GM12878 (cell line): ENCODE data around the gene FHL2. TPM values are rescaled to one million over a fixed set of nuclear protein-coding genes. Genes with fewer than 3 reads are reported as not detected.

ENCODE experiments used
- BHLHE40 ChIP-seq, 2 experiments: fragments of 450-650 bp in 1 of 2; IDR thresholded peaks; 2 replicates each; pipeline ENCODE4 v1.6.1; 2011 to 2017; ENCODE audit warnings: low read depth in 2 of 2, borderline replicate concordance in 1 of 2, improper control_type of control experiment in 1 of 2, low read length in 1 of 2, mild to moderate bottlenecking in 1 of 2
- DPF2 ChIP-seq: fragments of 450-650 bp; IDR thresholded peaks from 2 replicates; pipeline ENCODE4 v1.6.1; 2017; ENCODE audit warnings: mild to moderate bottlenecking
- EGR1 ChIP-seq, 2 experiments: IDR thresholded peaks; 1 replicate in 1 of 2; 2 replicates in 1 of 2; pipeline ENCODE4 v1.6.1; 2011 to 2012; ENCODE audit warnings: low read depth in 2 of 2, low read length in 2 of 2, borderline replicate concordance in 1 of 2, mild to moderate bottlenecking in 1 of 2, moderate library complexity in 1 of 2
- GABPA ChIP-seq: IDR thresholded peaks from 2 replicates; pipeline ENCODE4 v1.6.1; 2014; ENCODE audit warnings: antibody characterized with exemption, low read depth, mild to moderate bottlenecking, inconsistent platforms
- JUND ChIP-seq: IDR thresholded peaks from 2 replicates; pipeline ENCODE4 v1.6.1; 2012; ENCODE audit warnings: low read depth, mild to moderate bottlenecking, low read length, improper control_type of control experiment, moderate library complexity
- MEF2A ChIP-seq: IDR thresholded peaks from 2 replicates; pipeline ENCODE4 v1.6.1; 2011; ENCODE audit warnings: low read depth, mild to moderate bottlenecking, low read length, moderate library complexity; ENCODE audit not compliant: insufficient read depth
- NR2F1 ChIP-seq: fragments of 450-650 bp; conservative IDR thresholded peaks from 2 replicates; pipeline ENCODE4 v1.6.1; 2017; ENCODE audit warnings: mild to moderate bottlenecking
- POLR2AphosphoS2 ChIP-seq: IDR thresholded peaks from 2 replicates; pipeline ENCODE4 v1.6.1; 2011; ENCODE audit warnings: low read depth, mild to moderate bottlenecking, low read length, improper control_type of control experiment, moderate library complexity
- RELA ChIP-seq: fragments of 450-650 bp; IDR thresholded peaks from 2 replicates; pipeline ENCODE4 v1.8.0; 2014; ENCODE audit warnings: borderline replicate concordance; ENCODE audit not compliant: partially characterized antibody
- SMARCA5 ChIP-seq: fragments of 450-650 bp; IDR thresholded peaks from 2 replicates; pipeline ENCODE4 v1.6.1; 2017; ENCODE audit warnings: mild to moderate bottlenecking
- SUPT20H ChIP-seq: IDR thresholded peaks from 2 replicates; pipeline ENCODE4 v1.6.1; 2011; ENCODE audit warnings: low read depth, mild to moderate bottlenecking, low read length, moderate library complexity, borderline replicate concordance; ENCODE audit not compliant: control insufficient read depth
- TAF1 ChIP-seq: IDR thresholded peaks from 2 replicates; pipeline ENCODE4 v1.6.1; 2011; ENCODE audit warnings: mild to moderate bottlenecking, low read depth, low read length, borderline replicate concordance
- TBL1XR1 ChIP-seq: IDR thresholded peaks from 2 replicates; pipeline ENCODE4 v1.6.1; 2012; ENCODE audit warnings: low read depth, low read length, improper control_type of control experiment
- TCF12 ChIP-seq: IDR thresholded peaks from 2 replicates; pipeline ENCODE4 v1.6.1; 2011; ENCODE audit warnings: low read depth, mild to moderate bottlenecking, low read length
- TCF3 ChIP-seq: IDR thresholded peaks from 2 replicates; pipeline ENCODE4 v1.6.1; 2012; ENCODE audit warnings: low read depth, mild to moderate bottlenecking, low read length, borderline replicate concordance; ENCODE audit not compliant: insufficient read depth
- polyA plus RNA-seq, 11 experiments: library from polyadenylated mRNA; depleted of rRNA in 4 of 11; unstranded in 6 of 11; stranded (reverse) in 5 of 11; fragments of >200 nt; fragmentation: Nextera tagmentation in 4 of 11; fragmentation: Illumina TruSeq in 1 of 11; extraction: Ambion mirVana in 4 of 11; extraction: Trizol in 1 of 11; gene quantifications; 1 replicate in 1 of 11; 2 replicates in 10 of 11; pipeline versions ENCODE4 v1.2.1 to v1.2.3, GENCODE V29; 2011 to 2016; ENCODE audit warnings: inconsistent platforms in 2 of 11, missing spikeins in 2 of 11, low read depth in 1 of 11
- total RNA-seq, 4 experiments: library from RNA; depleted of rRNA in 3 of 4; stranded (reverse); fragments of >200 nt in 3 of 4; fragmentation: Illumina TruSeq in 1 of 4; extraction: Trizol in 1 of 4; gene quantifications; 2 replicates each; pipeline versions ENCODE4 v1.2.1 to v1.2.3, GENCODE V29; 2013 to 2021
- TF ChIP-seq, protein P1 (sequence below): fragments of 450-650 bp; IDR thresholded peaks from 2 replicates; pipeline ENCODE4 v1.6.1; 2017; ENCODE audit warnings: antibody characterized with exemption, mild to moderate bottlenecking, moderate library complexity
- TF ChIP-seq, protein P2 (sequence below): IDR thresholded peaks from 2 replicates; pipeline ENCODE4 v1.6.1; 2011; ENCODE audit warnings: low read depth, mild to moderate bottlenecking, low read length, moderate library complexity, borderline replicate concordance; ENCODE audit errors: extremely low read depth
- TF ChIP-seq, protein P3 (sequence below): fragments of 450-650 bp; IDR thresholded peaks from 2 replicates; pipeline ENCODE4 v1.6.1; 2017; ENCODE audit warnings: borderline replicate concordance
- TF ChIP-seq, protein P4 (sequence below): fragments of 450-650 bp; conservative IDR thresholded peaks from 2 replicates; pipeline ENCODE4 v1.6.1; 2017; ENCODE audit warnings: mild to moderate bottlenecking, moderate library complexity
- TF ChIP-seq, protein P5 (sequence below): IDR thresholded peaks from 2 replicates; pipeline ENCODE4 v1.6.1; 2011; ENCODE audit warnings: low read depth, low read length, improper control_type of control experiment, borderline replicate concordance

The FHL2 gene
- total and polyA plus RNA-seq, 10 of the 15 experiments (the other 5 are each of a cell fraction or from before 2014, with no cell fraction given): 2.2 to 9.9 (median 4.5) TPM

DNA sequence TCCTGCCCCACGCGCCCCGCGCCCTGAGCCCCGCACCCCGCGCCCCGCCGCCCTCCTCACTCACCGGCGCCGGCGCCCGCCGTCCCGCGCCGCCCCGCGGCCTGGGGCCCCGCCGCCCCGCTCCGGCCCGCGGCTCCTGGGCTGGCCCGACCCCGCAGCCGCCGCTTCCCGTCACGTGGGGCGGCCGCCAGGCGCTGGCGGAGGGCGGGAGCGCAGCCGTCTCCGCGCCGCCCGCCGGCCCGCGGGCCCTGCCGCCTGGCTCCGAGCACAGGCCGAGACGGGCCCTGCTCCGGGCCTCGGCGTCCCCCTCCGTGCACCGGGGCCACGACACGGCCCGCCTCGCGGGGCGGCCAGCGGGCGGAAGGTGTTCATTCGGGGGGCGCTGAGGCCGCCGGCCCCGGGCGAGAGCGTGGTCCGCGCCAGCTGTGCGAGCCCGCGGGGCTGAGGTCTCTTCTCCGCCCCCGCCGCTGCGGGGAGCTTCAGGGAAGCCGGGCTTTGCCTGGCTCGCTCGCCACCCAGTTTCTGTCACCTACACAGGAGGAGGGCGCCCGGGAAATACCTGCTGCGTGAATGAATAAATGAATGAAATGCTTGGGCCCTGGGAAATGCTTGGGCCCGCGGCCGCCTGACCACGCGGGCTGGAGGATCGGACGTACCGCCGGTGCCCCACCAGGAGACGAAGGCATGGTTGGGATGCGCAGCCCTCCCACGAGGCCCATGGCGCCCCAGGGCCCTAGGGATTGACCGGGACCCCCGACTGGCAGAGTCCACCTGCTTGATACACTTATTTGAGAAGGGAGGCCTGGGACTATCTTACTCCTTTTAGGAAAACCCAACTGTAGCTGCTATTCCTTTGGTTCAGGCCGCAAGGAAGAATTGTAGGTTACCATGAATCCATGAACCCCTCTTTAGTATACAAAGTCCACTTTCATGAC is 69.0 kb downstream of the FHL2 start, which contains the start of gene TGFBRAP1 (continued):
- TF ChIP-seq DPF2 (peak; percentile 82), EGR1 (IDR thresholded peaks at IDR 0.05; ENCODE audit: borderline replicate concordance in 1 of 2, low read depth in 2 of 2, low read length in 2 of 2) (peak in 1 of 2 experiments; percentile 88; a peak in 2 of 3 replicates), TBL1XR1 (no peak), TCF12 (0 out of 2 replicates have a peak, but pooled peaks have one; percentile 43), RELA (no peak), BHLHE40 (IDR thresholded peaks at IDR 0.05; ENCODE audit: borderline replicate concordance in 1 of 2, low read depth in 2 of 2, low read length in 1 of 2) (peak; percentile 10 to 83; a peak in 3 of 4 replicates), POLR2AphosphoS2 (peak; percentile 42; the same call in 1 of the 2 replicates), MEF2A (no peak), TCF3 (peak; percentile 39; the same call in 1 of the 2 replicates), SUPT20H (no peak), TAF1 (peak; percentile 35; the same call in 1 of the 2 replicates), JUND (no peak), NR2F1 (peak; percentile 56), SMARCA5 (peak; percentile 87), GABPA (no peak)
- TF ChIP-seq, protein P1, sequence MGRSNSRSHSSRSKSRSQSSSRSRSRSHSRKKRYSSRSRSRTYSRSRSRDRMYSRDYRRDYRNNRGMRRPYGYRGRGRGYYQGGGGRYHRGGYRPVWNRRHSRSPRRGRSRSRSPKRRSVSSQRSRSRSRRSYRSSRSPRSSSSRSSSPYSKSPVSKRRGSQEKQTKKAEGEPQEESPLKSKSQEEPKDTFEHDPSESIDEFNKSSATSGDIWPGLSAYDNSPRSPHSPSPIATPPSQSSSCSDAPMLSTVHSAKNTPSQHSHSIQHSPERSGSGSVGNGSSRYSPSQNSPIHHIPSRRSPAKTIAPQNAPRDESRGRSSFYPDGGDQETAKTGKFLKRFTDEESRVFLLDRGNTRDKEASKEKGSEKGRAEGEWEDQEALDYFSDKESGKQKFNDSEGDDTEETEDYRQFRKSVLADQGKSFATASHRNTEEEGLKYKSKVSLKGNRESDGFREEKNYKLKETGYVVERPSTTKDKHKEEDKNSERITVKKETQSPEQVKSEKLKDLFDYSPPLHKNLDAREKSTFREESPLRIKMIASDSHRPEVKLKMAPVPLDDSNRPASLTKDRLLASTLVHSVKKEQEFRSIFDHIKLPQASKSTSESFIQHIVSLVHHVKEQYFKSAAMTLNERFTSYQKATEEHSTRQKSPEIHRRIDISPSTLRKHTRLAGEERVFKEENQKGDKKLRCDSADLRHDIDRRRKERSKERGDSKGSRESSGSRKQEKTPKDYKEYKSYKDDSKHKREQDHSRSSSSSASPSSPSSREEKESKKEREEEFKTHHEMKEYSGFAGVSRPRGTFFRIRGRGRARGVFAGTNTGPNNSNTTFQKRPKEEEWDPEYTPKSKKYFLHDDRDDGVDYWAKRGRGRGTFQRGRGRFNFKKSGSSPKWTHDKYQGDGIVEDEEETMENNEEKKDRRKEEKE: 0 out of 2 replicates have a peak, but pooled peaks have one; percentile 13
- TF ChIP-seq, protein P2, sequence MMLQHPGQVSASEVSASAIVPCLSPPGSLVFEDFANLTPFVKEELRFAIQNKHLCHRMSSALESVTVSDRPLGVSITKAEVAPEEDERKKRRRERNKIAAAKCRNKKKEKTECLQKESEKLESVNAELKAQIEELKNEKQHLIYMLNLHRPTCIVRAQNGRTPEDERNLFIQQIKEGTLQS: peak; percentile 63
- TF ChIP-seq, protein P3, sequence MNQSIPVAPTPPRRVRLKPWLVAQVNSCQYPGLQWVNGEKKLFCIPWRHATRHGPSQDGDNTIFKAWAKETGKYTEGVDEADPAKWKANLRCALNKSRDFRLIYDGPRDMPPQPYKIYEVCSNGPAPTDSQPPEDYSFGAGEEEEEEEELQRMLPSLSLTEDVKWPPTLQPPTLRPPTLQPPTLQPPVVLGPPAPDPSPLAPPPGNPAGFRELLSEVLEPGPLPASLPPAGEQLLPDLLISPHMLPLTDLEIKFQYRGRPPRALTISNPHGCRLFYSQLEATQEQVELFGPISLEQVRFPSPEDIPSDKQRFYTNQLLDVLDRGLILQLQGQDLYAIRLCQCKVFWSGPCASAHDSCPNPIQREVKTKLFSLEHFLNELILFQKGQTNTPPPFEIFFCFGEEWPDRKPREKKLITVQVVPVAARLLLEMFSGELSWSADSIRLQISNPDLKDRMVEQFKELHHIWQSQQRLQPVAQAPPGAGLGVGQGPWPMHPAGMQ: no peak
- TF ChIP-seq, protein P4, sequence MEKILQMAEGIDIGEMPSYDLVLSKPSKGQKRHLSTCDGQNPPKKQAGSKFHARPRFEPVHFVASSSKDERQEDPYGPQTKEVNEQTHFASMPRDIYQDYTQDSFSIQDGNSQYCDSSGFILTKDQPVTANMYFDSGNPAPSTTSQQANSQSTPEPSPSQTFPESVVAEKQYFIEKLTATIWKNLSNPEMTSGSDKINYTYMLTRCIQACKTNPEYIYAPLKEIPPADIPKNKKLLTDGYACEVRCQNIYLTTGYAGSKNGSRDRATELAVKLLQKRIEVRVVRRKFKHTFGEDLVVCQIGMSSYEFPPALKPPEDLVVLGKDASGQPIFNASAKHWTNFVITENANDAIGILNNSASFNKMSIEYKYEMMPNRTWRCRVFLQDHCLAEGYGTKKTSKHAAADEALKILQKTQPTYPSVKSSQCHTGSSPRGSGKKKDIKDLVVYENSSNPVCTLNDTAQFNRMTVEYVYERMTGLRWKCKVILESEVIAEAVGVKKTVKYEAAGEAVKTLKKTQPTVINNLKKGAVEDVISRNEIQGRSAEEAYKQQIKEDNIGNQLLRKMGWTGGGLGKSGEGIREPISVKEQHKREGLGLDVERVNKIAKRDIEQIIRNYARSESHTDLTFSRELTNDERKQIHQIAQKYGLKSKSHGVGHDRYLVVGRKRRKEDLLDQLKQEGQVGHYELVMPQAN: peak; percentile 88
- TF ChIP-seq, protein P5, sequence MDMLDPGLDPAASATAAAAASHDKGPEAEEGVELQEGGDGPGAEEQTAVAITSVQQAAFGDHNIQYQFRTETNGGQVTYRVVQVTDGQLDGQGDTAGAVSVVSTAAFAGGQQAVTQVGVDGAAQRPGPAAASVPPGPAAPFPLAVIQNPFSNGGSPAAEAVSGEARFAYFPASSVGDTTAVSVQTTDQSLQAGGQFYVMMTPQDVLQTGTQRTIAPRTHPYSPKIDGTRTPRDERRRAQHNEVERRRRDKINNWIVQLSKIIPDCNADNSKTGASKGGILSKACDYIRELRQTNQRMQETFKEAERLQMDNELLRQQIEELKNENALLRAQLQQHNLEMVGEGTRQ: peak; percentile 43
